ENCODE results near the gene SPATS2. TPM values are rescaled to one million over a fixed set of nuclear protein-coding genes. Genes with fewer than 3 reads are reported as not detected.

The SPATS2 gene
- total RNA-seq, 2 experiments from 2014 or later, result 6.1 to 6.4 TPM

- H3K36me3 Mint-ChIP-seq (ENCODE audit: low read depth), result peaks cover 7% of the 10 kb centered on the region
- ChIA-PET POLR2A (no interaction called here), CTCF (interaction anchor here (0.7 kb wide), 1 partner anchor 64 kb away, joined by 3 read pairs; no protein-coding TSS in a partner anchor)
- Histone ChIP-seq H3K9me3 (ENCODE audit: control insufficient read depth in 1 of 2, insufficient read depth in 1 of 2, low read length in 2 of 2) (no peaks in the 10 kb centered on the region), H3K4me3 (ENCODE audit: low read length) (no peak overlapping the region), H3K36me3 (ENCODE audit: insufficient read depth, low read length) (no peaks in the 10 kb centered on the region), H3K27me3 (ENCODE audit: control insufficient read depth in 1 of 2, insufficient read depth in 2 of 2, low read length in 2 of 2) (no peaks in the 10 kb centered on the region), H3K27ac (ENCODE audit: low read depth in 1 of 2, low read length in 2 of 2) (no peak overlapping the region), H3K4me1 (ENCODE audit: insufficient read depth, low read length) (no peaks in the 10 kb centered on the region)
- no peak overlapping the region for H3K27ac Mint-ChIP-seq
- intact Hi-C loops (cut with DNase I, micrococcal nuclease), result loop anchor here in 1 of 2 experiments (5.0 kb wide), 1 partner anchor 938 kb away; no protein-coding TSS in a partner anchor
- no peaks in the 10 kb centered on the region for H3K9me3 Mint-ChIP-seq
- no peak overlapping the region for H3K4me3 Mint-ChIP-seq
- no peak for TF ChIP-seq CTCF (IDR thresholded peaks at IDR 0.05)
- ATAC-seq (ENCODE audit: poor library complexity) (no peak), DNase-seq (no peak)
- no peaks in the 10 kb centered on the region for H3K4me1 Mint-ChIP-seq (ENCODE audit: low read depth)
- no peaks in the 10 kb centered on the region for H3K27me3 Mint-ChIP-seq
Measured at GRCh38 chr12:49489154-49489553, 121.9 kb downstream of the SPATS2 start.

DNA sequence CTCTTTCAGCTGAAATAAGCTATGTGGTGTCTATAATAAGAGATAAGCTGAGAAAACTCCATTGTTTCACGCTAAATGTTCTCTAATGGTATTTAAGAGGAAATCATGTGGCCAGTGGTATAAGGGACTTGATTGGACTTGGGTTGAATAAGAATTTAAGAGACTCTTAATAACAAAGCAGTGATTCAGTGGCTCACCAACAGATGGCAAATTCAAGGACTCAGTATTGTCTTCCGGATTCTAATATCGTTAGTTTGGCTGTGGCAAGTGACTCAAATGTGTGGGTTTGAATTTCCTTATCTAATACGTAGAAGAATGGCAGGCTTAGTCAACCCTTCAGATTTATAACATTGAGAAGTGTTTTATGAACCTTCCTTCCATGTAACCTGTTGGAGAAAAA, 122.5 kb downstream of the SPATS2 start:
- H3K27ac Mint-ChIP-seq, result no peak overlapping the region
- no peaks in the 10 kb centered on the region for H3K27me3 Mint-ChIP-seq
- intact Hi-C loops (cut with DNase I, micrococcal nuclease), result loop anchor here in 1 of 2 experiments (5.0 kb wide), 1 partner anchor 938 kb away; no protein-coding TSS in a partner anchor
- Histone ChIP-seq H3K9me3 (ENCODE audit: control insufficient read depth in 1 of 2, insufficient read depth in 1 of 2, low read length in 2 of 2) (no peaks in the 10 kb centered on the region), H3K4me1 (ENCODE audit: insufficient read depth, low read length) (no peaks in the 10 kb centered on the region), H3K4me3 (ENCODE audit: low read length) (no peak overlapping the region), H3K27ac (ENCODE audit: low read depth in 1 of 2, low read length in 2 of 2) (no peak overlapping the region), H3K27me3 (ENCODE audit: control insufficient read depth in 1 of 2, insufficient read depth in 2 of 2, low read length in 2 of 2) (no peaks in the 10 kb centered on the region), H3K36me3 (ENCODE audit: insufficient read depth, low read length) (no peaks in the 10 kb centered on the region)
- CTCF ChIA-PET, result interaction anchor here (0.7 kb wide), 1 partner anchor 64 kb away, joined by 3 read pairs; no protein-coding TSS in a partner anchor
- H3K4me1 Mint-ChIP-seq (ENCODE audit: low read depth), result no peaks in the 10 kb centered on the region
- no peak overlapping the region for H3K4me3 Mint-ChIP-seq
- H3K9me3 Mint-ChIP-seq, result no peaks in the 10 kb centered on the region
- DNase-seq (no peak), ATAC-seq (ENCODE audit: poor library complexity) (no peak)
- POLR2A ChIA-PET, result no interaction called here
- no peak for TF ChIP-seq CTCF (IDR thresholded peaks at IDR 0.05)
- H3K36me3 Mint-ChIP-seq (ENCODE audit: low read depth), result peaks cover 1% of the 10 kb centered on the region

DNA sequence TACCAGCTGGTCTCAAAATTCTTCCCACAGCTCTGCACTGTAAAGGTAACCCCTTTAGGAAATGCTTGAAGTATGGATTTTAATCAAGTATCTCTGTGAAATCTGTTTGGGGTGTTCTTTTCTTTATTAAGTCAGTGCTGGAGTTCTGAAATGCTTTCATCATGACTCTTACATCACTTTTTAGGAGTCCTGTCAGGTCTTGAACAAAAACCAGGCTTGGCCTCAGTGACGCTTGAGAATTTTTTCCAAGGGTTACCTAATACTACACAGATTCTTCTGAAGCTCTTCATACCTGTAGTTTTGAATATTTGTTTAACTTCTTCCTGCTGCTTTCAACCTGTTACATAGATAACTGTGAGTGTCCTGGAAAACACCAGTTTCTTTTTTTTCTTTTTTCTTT, 124.6 kb downstream of the SPATS2 start:
- H3K9me3 Mint-ChIP-seq, result no peaks in the 10 kb centered on the region

More for the DNA sequence above, 124.6 kb downstream of the SPATS2 start:
- H3K27me3 ChIP-seq (ENCODE audit: control insufficient read depth in 1 of 2, insufficient read depth in 2 of 2, low read length in 2 of 2), result no peaks in the 10 kb centered on the region
- CTCF ChIA-PET, result no interaction called here
- Mint-ChIP-seq H3K27ac (no peak overlapping the region), H3K27me3 (no peaks in the 10 kb centered on the region), H3K4me1 (ENCODE audit: low read depth) (no peaks in the 10 kb centered on the region), H3K36me3 (ENCODE audit: low read depth) (peaks cover 7% of the 10 kb centered on the region), H3K4me3 (no peak overlapping the region)
- H3K4me3 ChIP-seq (ENCODE audit: low read length), result no peak overlapping the region
- DNase-seq, result no peak
- POLR2A ChIA-PET, result no interaction called here
- no peak overlapping the region for H3K27ac ChIP-seq (ENCODE audit: low read depth in 1 of 2, low read length in 2 of 2)
- intact Hi-C loops (cut with DNase I, micrococcal nuclease), result no loop called here
- ATAC-seq (ENCODE audit: poor library complexity), result no peak
- H3K4me1 ChIP-seq (ENCODE audit: insufficient read depth, low read length), result no peaks in the 10 kb centered on the region
- no peak for TF ChIP-seq CTCF (IDR thresholded peaks at IDR 0.05)
- no peaks in the 10 kb centered on the region for H3K36me3 ChIP-seq (ENCODE audit: insufficient read depth, low read length)
- H3K9me3 ChIP-seq (ENCODE audit: control insufficient read depth in 1 of 2, insufficient read depth in 1 of 2, low read length in 2 of 2), result no peaks in the 10 kb centered on the region

Data from CD4-positive, alpha-beta T cell (primary cell).